Activated T-cell treated with anti-CD3 and anti-CD28 coated beads, Interleukin-2, amount 50 U/mL, for 4 hours (primary cell): ENCODE data around the gene SNTG2. TPM values are rescaled to one million over a fixed set of nuclear protein-coding genes. Genes with fewer than 3 reads are reported as not detected.

ENCODE experiments used
- ATAC-seq, 2 donors: fragments of 200-7000 bp; cut with Tn5 transposase; one replicate each; pipeline ENCODE4 v1.10.0; 2021
- DNase-seq: peaks from one replicate; pipeline ENCODE4 v3.0.0-alpha.2; 2020
- H3K27me3 Mint-ChIP-seq: one replicate; pipeline ENCODE4 v1.8.0; 2021; ENCODE audit warnings: low read depth, mixed read lengths
- H3K36me3 Mint-ChIP-seq: one replicate; pipeline ENCODE4 v1.8.0; 2022; ENCODE audit warnings: mixed read lengths; ENCODE audit not compliant: insufficient read depth
- H3K4me1 Mint-ChIP-seq: one replicate; pipeline ENCODE4 v1.8.0; 2021; ENCODE audit warnings: low read depth, mixed read lengths
- H3K4me3 Mint-ChIP-seq: one replicate; pipeline ENCODE4 v1.8.0; 2021; ENCODE audit warnings: mild to moderate bottlenecking, moderate library complexity, mixed read lengths
- H3K9me3 Mint-ChIP-seq: one replicate; pipeline ENCODE4 v1.8.0; 2021; ENCODE audit warnings: mixed read lengths
- total RNA-seq, 3 donors: library from RNA; stranded (reverse); gene quantifications; one replicate each; pipeline ENCODE4 v1.2.1, GENCODE V29; 2021

Gene SNTG2
- total RNA-seq, 3 donors from 2014 or later, result 0.22 to 1.0 (median 0.98) TPM

GRCh38 chr2:1016500-1016899 is 65.9 kb downstream of the SNTG2 start:
- no peak for ATAC-seq
- Mint-ChIP-seq H3K4me3 (no peak overlapping the region), H3K27me3 (no peaks in the 10 kb centered on the region), H3K4me1 (no peaks in the 10 kb centered on the region), H3K9me3 (no peaks in the 10 kb centered on the region), H3K36me3 (no peaks in the 10 kb centered on the region)
- no peak for DNase-seq

- Mint-ChIP-seq H3K4me1 (no peaks in the 10 kb centered on the region), H3K9me3 (no peaks in the 10 kb centered on the region), H3K27me3 (no peaks in the 10 kb centered on the region), H3K4me3 (no peak overlapping the region), H3K36me3 (no peaks in the 10 kb centered on the region)
- DNase-seq (no peak), ATAC-seq (no peak)
Measured at GRCh38 chr2:1017827-1018226, 67.2 kb downstream of the SNTG2 start.

- Mint-ChIP-seq H3K4me3 (no peak overlapping the region), H3K27me3 (no peaks in the 10 kb centered on the region), H3K36me3 (no peaks in the 10 kb centered on the region), H3K4me1 (no peaks in the 10 kb centered on the region), H3K9me3 (no peaks in the 10 kb centered on the region)
- ATAC-seq (no peak), DNase-seq (no peak)
Measured at GRCh38 chr2:1020206-1020605, 69.6 kb downstream of the SNTG2 start.

GRCh38 chr2:1022178-1022577 is 71.5 kb downstream of the SNTG2 start:
- Mint-ChIP-seq H3K36me3 (no peaks in the 10 kb centered on the region), H3K27me3 (no peaks in the 10 kb centered on the region), H3K4me1 (no peaks in the 10 kb centered on the region), H3K9me3 (no peaks in the 10 kb centered on the region), H3K4me3 (no peak overlapping the region)
- DNase-seq (no peak), ATAC-seq (no peak)

GRCh38 chr2:1024981-1025380 is 74.3 kb downstream of the SNTG2 start:
- H3K4me1 Mint-ChIP-seq, result no peaks in the 10 kb centered on the region
- no peak overlapping the region for H3K4me3 Mint-ChIP-seq
- no peak for ATAC-seq
- no peaks in the 10 kb centered on the region for H3K9me3 Mint-ChIP-seq
- no peak for DNase-seq
- no peaks in the 10 kb centered on the region for H3K36me3 Mint-ChIP-seq
- no peaks in the 10 kb centered on the region for H3K27me3 Mint-ChIP-seq

- Mint-ChIP-seq H3K4me3 (no peak overlapping the region), H3K4me1 (no peaks in the 10 kb centered on the region), H3K27me3 (no peaks in the 10 kb centered on the region), H3K36me3 (no peaks in the 10 kb centered on the region), H3K9me3 (no peaks in the 10 kb centered on the region)
- DNase-seq (no peak), ATAC-seq (no peak)
Measured at GRCh38 chr2:1026141-1026540, 75.5 kb downstream of the SNTG2 start.

- H3K36me3 Mint-ChIP-seq, result no peaks in the 10 kb centered on the region
- ATAC-seq (no peak), DNase-seq (no peak)
- H3K4me3 Mint-ChIP-seq, result no peak overlapping the region
- H3K4me1 Mint-ChIP-seq, result peaks cover 4% of the 10 kb centered on the region
- H3K27me3 Mint-ChIP-seq, result no peaks in the 10 kb centered on the region
- H3K9me3 Mint-ChIP-seq, result no peaks in the 10 kb centered on the region
Measured at GRCh38 chr2:1028831-1029230, 78.2 kb downstream of the SNTG2 start.

GRCh38 chr2:1032030-1032429 is 81.4 kb downstream of the SNTG2 start:
- Mint-ChIP-seq H3K9me3 (no peaks in the 10 kb centered on the region), H3K36me3 (no peaks in the 10 kb centered on the region), H3K4me1 (peaks cover 4% of the 10 kb centered on the region), H3K4me3 (peak overlapping the region; percentile 57), H3K27me3 (no peaks in the 10 kb centered on the region)
- ATAC-seq (peak; percentile 72 to 95), DNase-seq (no peak)

- Mint-ChIP-seq H3K9me3 (no peaks in the 10 kb centered on the region), H3K4me3 (no peak overlapping the region), H3K4me1 (peaks cover 4% of the 10 kb centered on the region), H3K27me3 (no peaks in the 10 kb centered on the region), H3K36me3 (no peaks in the 10 kb centered on the region)
- DNase-seq (no peak), ATAC-seq (no peak)
Measured at GRCh38 chr2:1033069-1033468, 82.4 kb downstream of the SNTG2 start.

GRCh38 chr2:1037066-1037465 is 86.4 kb downstream of the SNTG2 start:
- no peak for ATAC-seq

GRCh38 chr2:1039549-1039948 is 88.9 kb downstream of the SNTG2 start:
- H3K4me3 Mint-ChIP-seq, result no peak overlapping the region
- no peaks in the 10 kb centered on the region for H3K4me1 Mint-ChIP-seq

More at GRCh38 chr2:1037066-1037465, 86.4 kb downstream of the SNTG2 start:
- no peak overlapping the region for H3K4me3 Mint-ChIP-seq
- H3K4me1 Mint-ChIP-seq, result peaks cover 3% of the 10 kb centered on the region
- no peaks in the 10 kb centered on the region for H3K9me3 Mint-ChIP-seq
- no peaks in the 10 kb centered on the region for H3K36me3 Mint-ChIP-seq
- no peaks in the 10 kb centered on the region for H3K27me3 Mint-ChIP-seq
- no peak for DNase-seq

GRCh38 chr2:1041012-1041805 is 90.6 kb downstream of the SNTG2 start:
- no peak for DNase-seq
- no peaks in the 10 kb centered on the region for H3K36me3 Mint-ChIP-seq
- no peak for ATAC-seq

More at GRCh38 chr2:1039549-1039948, 88.9 kb downstream of the SNTG2 start:
- no peaks in the 10 kb centered on the region for H3K36me3 Mint-ChIP-seq
- ATAC-seq (no peak), DNase-seq (no peak)
- no peaks in the 10 kb centered on the region for H3K27me3 Mint-ChIP-seq
- H3K9me3 Mint-ChIP-seq, result peaks cover 10% of the 10 kb centered on the region

GRCh38 chr2:1045109-1045508 is 94.5 kb downstream of the SNTG2 start:
- no peak overlapping the region for H3K4me3 Mint-ChIP-seq
- no peak for ATAC-seq

More at GRCh38 chr2:1041012-1041805, 90.6 kb downstream of the SNTG2 start:
- no peak overlapping the region for H3K4me3 Mint-ChIP-seq
- H3K9me3 Mint-ChIP-seq, result peaks cover 10% of the 10 kb centered on the region
- no peaks in the 10 kb centered on the region for H3K4me1 Mint-ChIP-seq
- peaks cover 1% of the 10 kb centered on the region for H3K27me3 Mint-ChIP-seq

GRCh38 chr2:1046067-1046466 is 95.4 kb downstream of the SNTG2 start:
- ATAC-seq, result no peak
- Mint-ChIP-seq H3K27me3 (peaks cover 8% of the 10 kb centered on the region), H3K4me1 (peaks cover under 1% of the 10 kb centered on the region), H3K36me3 (no peaks in the 10 kb centered on the region), H3K4me3 (no peak overlapping the region), H3K9me3 (peaks cover 17% of the 10 kb centered on the region)
- no peak for DNase-seq

More at GRCh38 chr2:1045109-1045508, 94.5 kb downstream of the SNTG2 start:
- Mint-ChIP-seq H3K9me3 (peaks cover 17% of the 10 kb centered on the region), H3K27me3 (peaks cover 8% of the 10 kb centered on the region), H3K4me1 (no peaks in the 10 kb centered on the region), H3K36me3 (no peaks in the 10 kb centered on the region)
- no peak for DNase-seq

GRCh38 chr2:1047485-1047884 is 96.8 kb downstream of the SNTG2 start:
- no peaks in the 10 kb centered on the region for H3K36me3 Mint-ChIP-seq
- no peak overlapping the region for H3K4me3 Mint-ChIP-seq
- ATAC-seq (no peak), DNase-seq (no peak)
- H3K9me3 Mint-ChIP-seq, result peaks cover 14% of the 10 kb centered on the region
- H3K27me3 Mint-ChIP-seq, result peaks cover 9% of the 10 kb centered on the region
- H3K4me1 Mint-ChIP-seq, result peaks cover 2% of the 10 kb centered on the region
